ENCODE data around the gene LYPD6B. TPM values are rescaled to one million over a fixed set of nuclear protein-coding genes. Genes with fewer than 3 reads are reported as not detected.

Gene LYPD6B
- total and polyA plus RNA-seq, 2 donors (not counting 3 experiments of a cell fraction or from before 2014, with no cell fraction given) = not detected

GRCh38 chr2:149221898-149222297, 183.4 kb downstream of the LYPD6B start:
- no peak for DNase-seq (ENCODE audit: low read depth, low spot score)
- Histone ChIP-seq H3K79me2 (ENCODE audit: control insufficient read depth, insufficient read depth, low read length) (no peaks in the 10 kb centered on the region), H4K20me1 (replicated peaks; ENCODE audit: control insufficient read depth, extremely low read depth, insufficient read depth, low read length) (no peaks in the 10 kb centered on the region), H3K27me3 (ENCODE audit: control insufficient read depth in 2 of 2, insufficient read depth in 2 of 2, low read length in 2 of 2) (no peaks in the 10 kb centered on the region), H2AFZ (ENCODE audit: low read depth, low read length) (no peak overlapping the region), H3K9ac (replicated peaks; ENCODE audit: extremely low read depth, insufficient read depth, low read length) (no peak overlapping the region), H3K9me1 (replicated peaks; ENCODE audit: control insufficient read depth, extremely low read depth, insufficient read depth, low read length) (no peaks in the 10 kb centered on the region), H3K4me2 (ENCODE audit: insufficient read depth, low read length) (no peak overlapping the region), H3K27ac (ENCODE audit: insufficient read depth, low read depth, low read length) (no peak overlapping the region), H3K36me3 (ENCODE audit: control insufficient read depth in 2 of 2, extremely low read depth in 1 of 2, insufficient read depth in 2 of 2, low read length in 2 of 2) (no peaks in the 10 kb centered on the region), H3K4me1 (ENCODE audit: control insufficient read depth, extremely low read depth, insufficient read depth, low read length) (no peaks in the 10 kb centered on the region), H3K9me3 (replicated peaks; ENCODE audit: control insufficient read depth, insufficient read depth, low read length) (no peaks in the 10 kb centered on the region), H3K4me3 (replicated peaks in 1 of 3; ENCODE audit: insufficient read depth in 1 of 3, low read depth in 1 of 3, low read length in 3 of 3) (no peak overlapping the region)
- TF ChIP-seq GATA2 (IDR thresholded peaks at IDR 0.05; ENCODE audit: insufficient read depth, insufficient read length, low read depth, low read length) (no peak), POLR2AphosphoS5 (IDR thresholded peaks at IDR 0.05; ENCODE audit: insufficient read depth, low read depth, low read length) (no peak), JUN (IDR thresholded peaks at IDR 0.05; ENCODE audit: borderline replicate concordance, insufficient read depth, insufficient read length, low read depth) (no peak), CTCF (IDR thresholded peaks at IDR 0.05; ENCODE audit: extremely low read depth in 1 of 2, insufficient read depth in 1 of 2, low read depth in 1 of 2, low read length in 2 of 2) (no peak)
- intact Hi-C loops (cut with micrococcal nuclease) (no loop called here), dilution Hi-C loops (cut with MboI; ENCODE audit: extremely low pct_ligation_motif_present, low sequenced_read_pairs) (no loop called here)
- CTCF ChIA-PET = no interaction called here
- no peak for FAIRE-seq
- no TSS peak for BruUV-seq (replicated peaks)
- POLR2A ChIA-PET = no interaction called here

GRCh38 chr2:149223472-149224095, 185.1 kb downstream of the LYPD6B start:
- no peak overlapping the region for H3K9ac ChIP-seq (replicated peaks; ENCODE audit: extremely low read depth, insufficient read depth, low read length)
- H3K9me1 ChIP-seq (replicated peaks; ENCODE audit: control insufficient read depth, extremely low read depth, insufficient read depth, low read length) = no peaks in the 10 kb centered on the region
- no peaks in the 10 kb centered on the region for H3K4me1 ChIP-seq (ENCODE audit: control insufficient read depth, extremely low read depth, insufficient read depth, low read length)
- no TSS peak for BruUV-seq (replicated peaks)
- FAIRE-seq (no peak), DNase-seq (ENCODE audit: low read depth, low spot score) (no peak)
- H3K27ac ChIP-seq (ENCODE audit: insufficient read depth, low read depth, low read length) = no peak overlapping the region
- intact Hi-C loops (cut with micrococcal nuclease) (no loop called here), dilution Hi-C loops (cut with MboI; ENCODE audit: extremely low pct_ligation_motif_present, low sequenced_read_pairs) (no loop called here)
- CTCF ChIA-PET = no interaction called here
- H3K9me3 ChIP-seq (replicated peaks; ENCODE audit: control insufficient read depth, insufficient read depth, low read length) = no peaks in the 10 kb centered on the region
- H4K20me1 ChIP-seq (replicated peaks; ENCODE audit: control insufficient read depth, extremely low read depth, insufficient read depth, low read length) = no peaks in the 10 kb centered on the region
- H2AFZ ChIP-seq (ENCODE audit: low read depth, low read length) = no peak overlapping the region
- TF ChIP-seq POLR2A (IDR thresholded peaks at IDR 0.05; ENCODE audit: low read depth, low read length) (no peak), MAX (IDR thresholded peaks at IDR 0.05; ENCODE audit: insufficient read depth, insufficient read length) (no peak), FOS (IDR thresholded peaks at IDR 0.05; ENCODE audit: borderline replicate concordance, insufficient read depth, low read length) (no peak), JUN (IDR thresholded peaks at IDR 0.05; ENCODE audit: borderline replicate concordance, insufficient read depth, insufficient read length, low read depth) (no peak), POLR2AphosphoS5 (IDR thresholded peaks at IDR 0.05; ENCODE audit: insufficient read depth, low read depth, low read length) (no peak), EZH2 (IDR thresholded peaks at IDR 0.05; ENCODE audit: borderline replicate concordance, low read depth, low read length, severe bottlenecking) (no peak), MYC (IDR thresholded peaks at IDR 0.05; ENCODE audit: low read depth, low read length) (no peak), CTCF (IDR thresholded peaks at IDR 0.05; ENCODE audit: extremely low read depth in 1 of 2, insufficient read depth in 1 of 2, low read depth in 1 of 2, low read length in 2 of 2) (no peak), GATA2 (IDR thresholded peaks at IDR 0.05; ENCODE audit: insufficient read depth, insufficient read length, low read depth, low read length) (no peak)
- H3K79me2 ChIP-seq (ENCODE audit: control insufficient read depth, insufficient read depth, low read length) = no peaks in the 10 kb centered on the region
- no peak overlapping the region for H3K4me2 ChIP-seq (ENCODE audit: insufficient read depth, low read length)
- H3K36me3 ChIP-seq (ENCODE audit: control insufficient read depth in 2 of 2, extremely low read depth in 1 of 2, insufficient read depth in 2 of 2, low read length in 2 of 2) = no peaks in the 10 kb centered on the region
- no peak overlapping the region for H3K4me3 ChIP-seq (replicated peaks in 1 of 3; ENCODE audit: insufficient read depth in 1 of 3, low read depth in 1 of 3, low read length in 3 of 3)
- H3K27me3 ChIP-seq (ENCODE audit: control insufficient read depth in 2 of 2, insufficient read depth in 2 of 2, low read length in 2 of 2) = peaks cover 0 to 2% of the 10 kb centered on the region in 2 experiments
- POLR2A ChIA-PET = no interaction called here

All from endothelial cell of umbilical vein (primary cell).